Measurements from ENCODE around the gene BRD8.
"Not testable (repeated sequence)": the region's sequence is repeated elsewhere in the genome, so short reads cannot be mapped to it uniquely, and the experiment has no call there.

Gene BRD8

DNA sequence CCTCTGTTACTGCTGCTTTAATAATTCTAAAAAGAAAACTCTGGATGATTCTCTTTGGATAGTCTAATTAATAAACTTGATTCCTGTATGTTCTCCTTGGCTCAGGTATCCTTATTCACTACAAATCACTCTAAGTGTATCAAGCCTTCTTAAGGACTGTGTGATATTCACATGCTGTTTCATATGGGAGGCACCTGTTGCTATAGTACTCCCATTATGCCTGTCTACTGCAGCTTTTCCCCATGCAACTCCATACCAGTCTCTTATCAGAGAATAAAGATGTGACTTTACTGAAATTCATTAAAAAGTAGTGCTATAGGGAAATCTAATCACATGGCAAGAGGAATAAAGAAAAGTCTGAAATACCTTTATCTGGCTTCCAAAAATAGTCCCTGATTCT is 14.7 kb downstream of the BRD8 start:
- no peak for DNase-seq (ENCODE audit: low read depth in 3 of 3)

DNA sequence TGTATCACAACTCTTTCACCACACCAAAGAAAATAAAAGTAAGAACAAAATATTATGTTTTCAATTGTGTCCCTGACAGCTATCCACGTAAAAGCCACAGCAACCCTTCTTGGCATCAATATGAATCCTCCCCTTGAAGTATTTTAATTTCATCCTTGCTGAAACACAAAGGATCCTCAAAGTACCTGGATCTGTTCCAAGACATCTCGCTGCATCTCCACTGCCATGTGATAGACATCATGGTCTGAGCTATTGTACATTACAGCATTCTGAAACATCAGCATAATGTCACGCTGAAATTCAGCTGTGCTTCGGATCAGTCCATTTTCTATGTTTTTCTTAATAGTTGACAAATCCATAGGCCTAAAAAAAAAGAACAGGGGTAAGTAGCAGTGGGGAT is 17.7 kb downstream of the BRD8 start:
- no peak for DNase-seq (ENCODE audit: low read depth in 3 of 3)

DNA sequence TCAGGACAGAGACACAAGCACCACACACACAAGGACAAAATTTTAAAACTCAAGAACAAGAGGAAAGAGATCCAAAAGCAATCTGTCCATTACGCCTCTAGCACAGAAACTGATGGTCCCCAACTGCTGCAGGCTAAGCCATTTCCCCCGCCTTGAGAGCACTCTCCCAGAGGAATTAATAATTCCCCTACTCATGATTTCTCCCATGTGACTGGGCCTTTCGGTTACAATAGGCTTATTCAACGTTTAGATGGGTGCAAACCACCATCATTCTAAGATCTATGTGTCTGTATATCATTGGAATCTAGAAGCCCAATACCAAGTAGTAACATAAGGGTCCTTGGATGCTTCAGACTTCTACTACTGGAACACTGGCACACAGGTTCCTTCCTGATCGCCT is 18.8 kb downstream of the BRD8 start:
- DNase-seq (ENCODE audit: low read depth in 3 of 3): no peak

DNA sequence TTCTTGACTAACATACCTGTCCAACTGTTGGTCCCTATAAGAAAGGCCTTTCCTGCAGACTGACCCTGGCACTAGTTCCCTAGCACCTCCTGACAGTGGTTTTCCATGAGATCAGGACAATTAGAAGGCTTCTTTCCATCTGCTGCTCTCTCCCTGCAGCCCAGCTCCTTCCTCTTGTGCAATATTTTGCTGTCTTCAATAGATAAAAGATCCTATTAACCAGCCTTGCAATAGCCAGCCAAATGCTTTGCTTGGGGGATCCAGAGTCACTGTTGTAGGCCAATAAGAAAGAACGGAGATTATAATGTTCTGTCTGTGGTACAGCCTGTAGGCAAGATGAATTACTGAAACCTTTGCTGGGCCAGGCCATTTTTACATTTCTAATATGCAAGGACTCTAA is 20.8 kb downstream of the BRD8 start:
- DNase-seq (ENCODE audit: low read depth in 3 of 3): no peak

DNA sequence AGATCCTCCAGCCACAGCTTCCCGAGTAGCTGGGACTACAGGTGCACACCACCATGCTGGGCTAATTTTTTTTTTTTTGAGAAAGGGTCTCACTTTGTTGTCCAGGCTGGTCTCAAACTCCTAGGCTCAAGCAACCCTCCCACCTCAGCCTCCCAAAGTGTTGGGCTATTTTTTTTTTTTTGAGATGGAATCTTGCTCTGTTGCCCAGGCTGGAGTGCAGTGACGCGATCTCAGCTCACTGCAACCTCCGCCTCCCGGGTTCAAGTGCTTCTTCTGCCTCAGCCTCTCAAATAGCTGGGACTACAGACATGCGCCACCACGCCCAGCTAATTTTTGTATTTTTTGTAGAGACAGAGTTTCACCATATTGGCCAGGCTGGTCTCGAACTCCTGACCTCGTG is 22.5 kb downstream of the BRD8 start:
- not testable (repeated sequence) for DNase-seq (ENCODE audit: low read depth in 3 of 3)

DNA sequence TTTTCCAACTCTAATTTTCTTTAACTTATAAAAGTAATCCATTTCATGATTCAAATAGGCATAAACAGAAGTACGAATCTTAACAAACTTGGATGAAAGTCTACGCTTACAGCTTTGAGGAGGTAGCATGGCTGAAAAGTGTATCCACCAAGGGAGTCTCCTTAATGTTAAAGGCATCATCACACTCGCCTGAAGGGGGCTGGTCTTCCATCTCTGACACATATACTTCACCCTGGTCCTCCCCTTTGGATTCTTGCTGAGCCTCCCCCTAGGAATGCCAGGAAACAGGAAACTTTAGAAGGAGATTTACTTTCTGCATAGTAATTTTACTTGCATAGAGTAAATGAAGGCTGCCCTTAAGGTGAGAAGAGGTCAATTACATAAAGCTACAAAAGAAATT is 28.9 kb downstream of the BRD8 start:
- DNase-seq (ENCODE audit: low read depth in 3 of 3): no peak

DNA sequence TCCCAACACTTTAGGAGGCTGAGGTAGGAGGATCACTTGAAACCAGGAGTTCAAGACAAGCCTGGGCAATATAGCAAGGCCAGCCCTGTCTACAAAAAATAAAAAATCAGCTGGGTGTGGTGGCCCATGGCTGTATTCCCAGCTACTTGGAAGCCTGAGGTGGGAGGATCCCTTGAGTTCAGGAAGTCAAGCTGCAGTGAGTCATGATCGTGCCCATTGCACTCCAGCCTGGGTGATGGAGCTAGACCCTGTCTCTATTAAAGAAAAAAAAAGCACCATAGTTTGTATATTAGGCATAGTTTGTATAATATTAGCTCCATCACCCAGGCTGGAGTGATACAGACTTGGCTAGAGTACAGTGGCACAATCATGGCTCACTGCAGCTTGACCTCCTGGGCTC is 29.6 kb downstream of the BRD8 start:
- no peak for DNase-seq (ENCODE audit: low read depth in 3 of 3)

DNA sequence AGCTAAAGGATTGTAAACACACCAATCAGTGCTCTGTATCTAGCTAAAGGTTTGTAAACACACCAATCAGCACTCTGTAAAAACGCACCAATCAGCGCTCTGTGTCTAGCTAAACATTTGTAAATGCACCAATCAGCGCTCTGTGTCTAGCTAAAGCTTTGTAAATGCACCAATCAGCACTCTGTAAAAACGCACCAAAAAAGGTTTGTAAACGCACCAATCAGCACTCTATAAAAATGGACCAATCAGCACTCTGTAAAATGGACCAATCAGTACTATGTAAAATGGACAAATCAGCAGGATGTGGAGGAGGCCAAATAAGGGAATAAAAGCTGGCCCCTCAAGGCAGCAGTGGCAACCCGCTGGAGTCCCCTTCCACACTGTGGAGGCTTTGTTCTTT is 34.9 kb downstream of the BRD8 start:
- DNase-seq (ENCODE audit: low read depth in 3 of 3): not testable (repeated sequence)

DNA sequence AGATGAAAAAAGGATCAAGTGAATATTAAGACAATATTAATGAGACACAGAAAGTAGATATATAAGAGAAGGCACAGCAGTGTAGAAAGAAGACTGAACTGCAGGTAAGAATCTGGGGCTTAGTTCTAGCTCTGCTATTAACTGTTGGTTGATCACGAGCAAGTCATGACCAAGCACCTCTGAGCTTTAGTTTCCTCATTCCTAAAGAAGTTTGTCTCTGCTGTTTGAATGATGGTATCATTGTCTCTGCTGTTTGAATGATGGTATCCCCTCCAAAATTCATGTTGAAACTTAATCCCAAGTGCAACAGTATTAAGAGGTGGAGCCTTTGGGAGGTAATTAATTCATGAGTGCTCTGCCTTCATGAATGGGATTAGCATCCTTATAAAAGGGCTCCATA is 36.7 kb downstream of the BRD8 start:
- no peak for DNase-seq (ENCODE audit: low read depth in 3 of 3)

DNA sequence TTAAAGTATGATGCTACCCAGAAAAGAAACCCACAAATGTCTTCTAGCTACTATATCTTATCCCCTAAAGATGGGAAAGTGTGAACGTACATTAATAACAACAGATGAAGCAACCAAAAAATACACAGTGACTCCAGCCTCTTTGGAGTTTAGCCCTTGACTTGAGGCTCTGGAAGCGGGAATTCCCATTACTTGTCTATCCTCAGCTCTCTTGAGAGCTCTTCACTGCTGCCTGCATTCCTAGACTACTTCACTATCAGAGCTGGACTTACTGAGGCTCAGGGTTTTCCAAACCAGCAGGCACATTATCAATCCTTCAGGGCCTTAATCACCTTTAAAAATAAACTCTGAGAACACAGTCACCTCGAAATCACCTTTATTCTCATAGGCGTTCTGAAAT is 38.2 kb downstream of the BRD8 start:
- no peak for DNase-seq (ENCODE audit: low read depth in 3 of 3)

DNA sequence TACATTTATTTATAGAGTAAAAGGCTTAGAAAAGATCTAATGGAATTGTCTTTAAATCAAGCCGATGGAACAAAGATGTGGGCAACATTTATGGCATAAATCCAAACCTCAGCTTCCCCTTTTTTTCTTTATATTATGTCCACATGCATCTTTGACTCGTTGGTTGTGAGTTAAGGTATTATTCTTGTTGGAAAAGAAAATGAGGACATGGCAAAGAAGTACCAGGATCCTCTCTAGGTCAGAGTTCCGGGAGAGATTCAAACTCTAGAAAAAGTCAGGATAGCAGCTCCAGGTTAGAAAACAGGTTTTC is 38.7 kb downstream of the BRD8 start:
- no peak for DNase-seq (ENCODE audit: low read depth in 3 of 3)

DNA sequence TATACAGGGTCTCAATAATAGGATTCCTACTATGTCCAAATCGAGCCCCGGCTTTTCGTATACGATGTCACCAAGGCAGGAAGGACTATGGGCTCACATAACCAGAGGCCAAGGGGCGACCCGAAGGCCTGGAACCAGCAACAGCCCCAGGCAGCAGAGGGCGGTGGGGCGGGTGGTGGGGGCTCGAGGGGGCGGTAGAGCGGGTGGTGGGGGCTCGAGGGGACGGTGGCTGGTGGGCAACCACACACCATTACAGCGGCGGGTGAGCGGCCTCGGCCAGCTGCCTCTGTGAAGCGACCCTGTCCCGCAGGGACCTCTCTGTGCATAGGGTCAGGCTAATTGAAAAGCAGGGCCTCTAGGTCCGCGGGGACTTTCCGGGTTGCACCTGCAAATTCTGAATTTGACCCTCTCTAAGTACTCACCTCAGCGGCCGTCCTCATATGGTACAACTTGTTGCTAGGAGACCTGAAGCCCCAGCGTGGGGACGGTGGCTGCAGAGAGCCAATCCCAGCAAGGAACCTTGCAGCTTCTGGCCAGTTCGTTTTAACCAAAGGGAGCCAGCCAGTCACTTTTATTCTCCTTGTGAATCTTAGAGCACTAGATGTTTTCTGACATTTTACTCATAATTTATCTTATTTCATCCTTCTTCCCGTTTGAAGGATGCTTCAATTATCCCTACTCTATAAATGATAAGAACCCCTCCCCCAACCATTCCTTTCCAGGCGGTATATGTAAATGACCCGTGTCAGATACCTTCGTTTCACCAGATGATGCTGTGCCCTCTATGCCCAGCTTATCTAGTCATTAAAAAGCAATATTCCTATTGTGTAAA is 39.3 kb downstream of the BRD8 start, which contains the start of gene NME5:
Gene NME5 (minus strand): TSS at position 480 of the 832 bp plus-strand sequence. CDS start 648 bp downstream, outside the sequence.
- no peak for DNase-seq (ENCODE audit: low read depth in 3 of 3)

DNA sequence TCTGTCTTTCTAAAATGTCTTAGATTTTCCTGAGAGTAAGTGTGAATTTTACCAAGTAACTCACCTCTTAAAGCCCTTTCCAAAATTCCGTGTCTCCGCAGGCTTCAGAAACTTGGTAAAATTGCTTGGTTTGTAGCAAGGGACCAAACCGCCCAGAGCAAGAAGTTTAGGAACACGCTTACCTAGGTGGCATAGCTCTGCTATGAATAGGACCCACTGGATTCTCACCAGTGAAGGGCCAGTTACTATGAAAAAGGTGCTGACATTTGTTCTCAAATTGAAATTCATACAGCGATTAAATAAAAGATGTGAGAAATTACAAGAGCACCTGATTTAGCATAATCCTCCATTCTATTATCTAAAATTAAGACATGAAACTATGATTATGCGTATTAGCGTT is 45.9 kb downstream of the BRD8 start:
- no peak for DNase-seq (ENCODE audit: low read depth in 3 of 3)

DNA sequence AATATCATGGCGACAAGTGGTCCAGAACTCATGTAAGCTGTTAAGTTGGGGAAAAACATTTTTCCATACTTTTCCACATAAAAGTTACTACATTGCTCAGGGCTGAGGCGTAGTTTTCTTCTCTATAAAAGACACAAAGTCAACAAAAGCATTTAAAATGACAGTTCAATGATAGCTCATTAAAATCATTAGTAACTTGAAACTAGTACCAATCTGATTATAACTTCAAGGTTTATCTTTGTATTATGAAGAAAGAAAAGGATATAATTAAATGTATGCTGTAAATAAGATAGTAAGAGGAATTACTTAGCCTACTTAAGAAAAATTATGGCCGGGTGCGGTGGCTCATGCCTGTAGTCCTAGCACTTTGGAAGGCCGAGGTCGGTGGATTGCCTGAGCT is 49.1 kb downstream of the BRD8 start:
- DNase-seq (ENCODE audit: low read depth in 3 of 3): no peak

DNA sequence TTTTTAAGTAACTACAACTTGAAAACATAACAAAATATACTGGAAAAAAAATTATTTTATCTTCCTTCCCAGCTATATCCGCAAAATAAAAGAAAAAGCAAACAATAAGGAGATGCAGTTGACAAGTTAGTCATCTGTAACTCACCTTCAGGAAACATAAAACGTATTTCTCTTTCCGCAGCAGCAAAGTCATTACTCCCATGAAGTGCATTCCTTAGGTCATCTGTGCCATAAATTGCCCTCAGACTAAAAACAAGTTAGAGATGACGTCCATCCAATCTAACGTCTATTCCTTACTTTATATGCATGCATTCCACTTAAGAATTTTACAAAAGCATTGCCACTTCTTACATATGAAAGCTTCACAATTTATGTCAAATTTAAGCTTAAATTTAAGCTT is 50.1 kb downstream of the BRD8 start:
- DNase-seq (ENCODE audit: low read depth in 3 of 3): no peak

DNA sequence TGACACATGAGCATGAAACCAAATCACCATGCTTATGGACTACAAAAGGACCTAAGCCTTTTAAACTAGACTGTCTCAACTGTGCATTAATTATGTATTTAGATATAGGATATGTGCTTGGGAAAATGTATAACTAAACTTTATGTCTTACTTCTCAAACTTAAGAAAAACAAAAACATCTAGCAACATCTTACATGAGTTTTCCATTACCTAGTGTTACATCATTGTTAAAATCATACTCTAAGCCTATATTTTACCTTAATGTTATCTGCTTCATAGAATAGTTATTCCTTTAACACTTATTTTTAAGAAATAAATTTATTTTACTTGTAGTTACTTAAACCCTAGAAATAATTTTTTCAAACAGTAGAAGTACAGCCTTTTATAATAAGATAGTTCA is 63.2 kb downstream of the BRD8 start:
- no peak for DNase-seq (ENCODE audit: low read depth in 3 of 3)

DNA sequence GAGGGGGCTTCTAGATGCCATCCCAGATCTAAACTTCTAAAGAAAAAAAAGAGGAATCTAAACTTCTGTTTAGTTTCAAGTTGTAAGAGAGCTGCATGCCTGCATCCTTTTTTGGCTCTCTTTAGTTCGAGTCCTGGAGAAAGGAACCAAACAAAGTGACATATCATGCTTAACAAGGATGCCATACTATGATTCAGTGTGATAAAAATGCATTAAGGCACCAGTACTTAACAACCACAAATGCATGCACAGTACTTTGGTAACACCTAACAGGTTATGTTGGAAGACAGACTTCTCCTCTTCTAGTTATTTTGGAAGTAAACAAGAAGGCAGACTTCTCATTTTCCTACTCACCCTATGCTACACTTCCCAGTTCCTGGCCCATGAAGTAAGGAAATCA is 66.5 kb downstream of the BRD8 start:
- no peak for DNase-seq (ENCODE audit: low read depth in 3 of 3)

DNA sequence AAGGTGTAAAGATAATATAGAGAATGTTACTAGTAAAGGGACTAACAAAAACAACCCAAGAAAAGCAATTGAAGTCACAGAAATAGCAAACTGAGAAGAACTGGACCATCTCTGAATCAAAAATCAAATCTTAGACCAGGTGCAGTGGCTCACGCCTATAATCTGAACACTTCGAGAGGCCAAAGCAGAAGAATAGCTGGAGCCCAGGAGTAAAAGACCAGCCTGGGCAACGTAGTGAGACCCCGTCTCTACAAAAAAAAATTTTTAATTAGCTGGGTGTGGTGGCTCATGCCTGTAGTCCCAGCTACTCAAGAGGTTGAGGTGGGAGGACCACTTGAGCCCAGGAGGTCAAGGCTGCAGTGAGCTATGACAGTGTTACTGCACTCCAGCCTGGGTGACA is 67.2 kb downstream of the BRD8 start:
- DNase-seq (ENCODE audit: low read depth in 3 of 3): no peak

DNA sequence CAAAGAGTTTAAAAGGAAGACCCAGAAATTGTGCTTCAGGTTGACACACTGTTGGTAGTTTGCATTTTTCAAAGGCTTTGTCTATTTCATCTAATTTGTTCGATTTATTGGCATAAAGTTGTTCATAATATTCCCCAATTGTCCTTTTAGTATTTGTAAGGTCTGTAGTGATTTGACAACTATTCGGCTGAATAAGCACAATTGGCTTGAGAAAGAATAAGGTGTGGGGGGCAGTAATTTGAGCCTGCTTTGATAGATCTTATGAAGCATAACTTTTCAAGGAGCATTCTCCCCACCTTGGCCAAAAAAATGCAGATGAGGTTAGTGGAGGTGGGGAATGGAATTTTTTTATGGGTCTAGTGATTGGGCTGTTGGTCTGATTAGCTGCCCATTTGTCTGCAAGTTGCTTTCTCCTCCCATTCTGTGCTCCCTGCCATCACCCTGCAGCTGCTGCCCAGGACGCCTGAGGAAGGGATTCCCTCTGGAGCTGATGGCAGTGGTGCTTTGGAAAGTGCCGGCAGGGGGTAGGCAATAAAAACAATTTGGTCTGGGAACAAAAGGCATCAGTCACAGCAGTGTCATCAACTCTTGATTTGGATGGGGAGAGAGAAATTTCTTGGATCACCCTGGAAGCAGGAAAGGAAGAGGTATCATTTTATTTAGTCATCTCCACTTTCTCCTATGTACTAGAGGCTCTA is 68.0 kb downstream of the BRD8 start:
- DNase-seq (ENCODE audit: low read depth in 3 of 3): no peak

DNA sequence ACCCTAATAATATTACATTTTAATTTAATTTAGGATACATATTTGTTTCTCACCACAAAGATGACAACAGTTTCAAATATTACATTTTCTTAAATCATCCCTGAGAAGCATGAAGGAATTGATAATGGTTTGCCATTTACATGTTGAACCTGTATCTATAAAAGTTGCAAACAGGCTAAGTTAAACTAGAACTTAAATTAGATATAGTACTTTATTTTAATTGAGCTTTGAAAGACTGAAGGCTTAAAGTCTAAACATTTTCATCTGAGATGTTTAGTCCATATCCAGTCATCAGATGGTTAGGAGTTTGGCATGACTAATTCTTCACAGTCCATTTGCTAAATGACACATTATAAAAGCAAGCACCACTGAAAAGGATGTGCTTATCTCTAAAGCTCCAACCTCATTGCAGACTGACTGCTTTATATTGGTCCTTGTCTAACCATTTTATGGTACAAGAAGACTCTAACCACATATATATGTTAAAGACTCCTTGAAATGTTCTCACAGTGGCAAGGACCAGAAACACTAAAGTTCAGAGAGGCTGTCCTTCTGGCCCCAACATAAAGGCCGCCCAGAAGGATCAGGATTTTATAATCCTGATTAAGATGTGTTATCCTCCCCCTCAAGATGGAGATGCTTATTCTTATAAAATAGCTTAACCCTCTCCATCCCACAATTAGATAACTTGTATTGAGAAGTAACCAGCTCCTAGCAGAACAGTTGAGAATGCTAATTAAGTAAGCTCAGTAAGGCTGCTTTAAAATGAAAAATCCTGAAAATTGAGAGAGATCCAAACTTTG is 68.8 kb downstream of the BRD8 start:
- DNase-seq (ENCODE audit: low read depth in 3 of 3): no peak

DNA sequence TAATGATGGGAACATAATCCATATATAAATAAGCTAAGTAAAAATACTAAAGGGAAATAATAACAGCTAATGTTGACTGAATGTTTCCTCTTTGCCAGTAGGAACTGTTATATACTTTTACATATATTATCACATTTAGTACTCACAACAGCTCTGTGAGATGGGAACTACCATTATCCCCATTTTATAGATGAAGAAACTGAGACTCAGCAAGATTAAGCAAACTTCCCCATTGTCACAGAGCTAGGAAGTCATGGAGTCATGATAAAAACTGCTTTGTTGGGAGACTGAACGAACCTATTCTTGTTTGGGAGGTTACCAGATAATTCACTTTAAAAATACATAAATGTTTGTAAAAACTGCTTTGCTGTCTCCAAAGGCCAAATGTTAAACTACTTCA is 71.2 kb downstream of the BRD8 start:
- no peak for DNase-seq (ENCODE audit: low read depth in 3 of 3)

DNA sequence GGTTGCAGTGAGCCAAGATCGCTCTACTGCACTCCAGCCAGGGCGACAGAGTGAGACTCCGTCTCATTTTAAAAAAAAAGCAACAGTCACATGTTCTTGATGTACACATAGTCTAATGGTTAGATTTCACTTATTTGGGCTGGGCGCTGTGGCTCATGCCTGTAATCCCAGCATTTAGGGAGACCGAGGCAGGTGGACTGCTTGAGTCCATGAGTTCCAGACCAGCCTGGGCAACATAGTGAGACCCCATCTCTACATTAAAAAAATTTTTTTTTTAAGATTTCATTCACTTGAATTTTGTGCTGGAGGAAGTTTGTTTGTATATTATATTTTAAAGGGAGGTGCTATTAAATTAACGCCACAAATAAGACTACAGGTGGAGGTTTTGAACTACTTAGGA is 72.7 kb downstream of the BRD8 start:
- DNase-seq (ENCODE audit: low read depth in 3 of 3): no peak

DNA sequence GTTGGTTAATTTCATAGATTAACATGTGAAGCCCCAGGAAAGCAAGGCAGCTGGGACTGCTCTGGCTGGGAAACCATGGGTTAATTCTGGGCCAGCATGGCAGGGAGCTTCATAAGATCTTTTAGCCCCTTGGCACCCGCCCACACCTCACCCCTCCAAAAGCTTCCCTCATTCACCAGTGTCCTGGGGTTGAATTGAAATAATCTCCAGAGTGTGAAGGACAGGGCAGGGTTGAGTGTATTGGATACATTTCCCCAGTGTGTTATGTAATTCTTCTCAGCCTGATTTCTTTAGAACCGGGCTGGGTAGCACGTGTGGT is 75.2 kb downstream of the BRD8 start:
- no peak for DNase-seq (ENCODE audit: low read depth in 3 of 3)
